Lung (tissue), 12 donors: ENCODE measurements around the gene LRIT3. TPM values are rescaled to one million over a fixed set of nuclear protein-coding genes. Genes with fewer than 3 reads are reported as not detected.

Experiments
- ATAC-seq: fragments of 200-7000 bp; cut with Tn5 transposase; one replicate; pipeline ENCODE4 v1.9.1; 2020; ENCODE audit warnings: moderate number of reproducible peaks; ENCODE audit not compliant: insufficient read depth, low FRiP score
- DNase-seq, 3 donors: peaks; one replicate each; pipeline ENCODE4 v3.0.0-alpha.2; 2013 to 2017
- H3K27ac ChIP-seq, 2 donors: one replicate each; pipeline ENCODE4 v1.5.1; 2013; ENCODE audit warnings: mild to moderate bottlenecking in 2 of 2, moderate library complexity in 2 of 2, control low read depth in 1 of 2, inconsistent platforms in 1 of 2, low read depth in 1 of 2, low read length in 1 of 2
- H3K27me3 ChIP-seq, 3 donors: one replicate each; pipeline ENCODE4 v1.5.1; 2013; ENCODE audit warnings: low read length in 2 of 3; ENCODE audit not compliant: control insufficient read depth in 3 of 3, insufficient read depth in 3 of 3
- H3K36me3 ChIP-seq, 4 donors: one replicate each; pipeline ENCODE4 v1.5.1; 2013; ENCODE audit warnings: low read length in 4 of 4, mild to moderate bottlenecking in 1 of 4, moderate library complexity in 1 of 4; ENCODE audit not compliant: control insufficient read depth in 4 of 4, insufficient read depth in 4 of 4
- H3K4me1 ChIP-seq, 5 donors: one replicate each; pipeline ENCODE4 v1.5.1; 2013; ENCODE audit warnings: low read length in 5 of 5, mild to moderate bottlenecking in 2 of 5, moderate library complexity in 1 of 5; ENCODE audit not compliant: control insufficient read depth in 5 of 5, insufficient read depth in 5 of 5
- H3K4me3 ChIP-seq: one replicate; pipeline ENCODE4 v1.5.1; 2013; ENCODE audit warnings: mild to moderate bottlenecking, control low read depth, moderate library complexity
- H3K9ac ChIP-seq, 2 donors: one replicate each; pipeline ENCODE4 v1.5.1; 2013; ENCODE audit warnings: low read length in 2 of 2, control low read depth in 1 of 2; ENCODE audit not compliant: insufficient read depth in 1 of 2
- H3K9me3 ChIP-seq, 4 donors: one replicate each; pipeline ENCODE4 v1.5.1; 2013; ENCODE audit warnings: low read length in 3 of 4, mild to moderate bottlenecking in 1 of 4, moderate library complexity in 1 of 4; ENCODE audit not compliant: control insufficient read depth in 4 of 4, insufficient read depth in 3 of 4
- WGBS, 2 donors: extraction: QIAGEN DNeasy Blood & Tissue Kit; methylation state at CpG; one replicate each; pipeline ENCODE4 v1.1.7; 2013; 5-methylcytosine and 5-hydroxymethylcytosine counted together
- polyA plus RNA-seq, 2 donors: library from polyadenylated mRNA; stranded (reverse); fragments of 200-250 nt; gene quantifications; one replicate each; pipeline ENCODE4 v1.2.1, GENCODE V29; 2013
- total RNA-seq, 2 donors: library from RNA; depleted of rRNA in 1 of 2; stranded (reverse); fragments of >200 nt in 1 of 2; gene quantifications; one replicate each; pipeline ENCODE4 v1.2.1, GENCODE V29; 2014 to 2021
- TF ChIP-seq, protein P1 (sequence below): IDR thresholded peaks from 2 replicates; pipeline ENCODE4 v1.5.1; 2012; ENCODE audit warnings: mild to moderate bottlenecking; ENCODE audit errors: control extremely low read depth, extremely low read depth
- donor health status: control.
- donor health status: control.
- donor health status: Bipolar disorder and iron deficiency.
- donor health status: healthy.
- donor health status: DM: yes; HTN: yes; CAD: no.

The LRIT3 gene
- total and polyA plus RNA-seq, 4 donors = 0.10 to 0.37 (median 0.27) TPM

GRCh38 chr4:109861271-109861670 is 13.4 kb downstream of the LRIT3 start:
- Histone ChIP-seq H3K9me3 (peaks cover 0 to 2% (median 0%) of the 10 kb centered on the region in 4 donors), H3K27ac (no peak overlapping the region), H3K36me3 (no peaks in the 10 kb centered on the region), H3K27me3 (no peaks in the 10 kb centered on the region), H3K9ac (no peak overlapping the region), H3K4me1 (no peaks in the 10 kb centered on the region), H3K4me3 (no peak overlapping the region)
- DNase-seq (no peak), ATAC-seq (no peak)
- TF ChIP-seq, protein P1, sequence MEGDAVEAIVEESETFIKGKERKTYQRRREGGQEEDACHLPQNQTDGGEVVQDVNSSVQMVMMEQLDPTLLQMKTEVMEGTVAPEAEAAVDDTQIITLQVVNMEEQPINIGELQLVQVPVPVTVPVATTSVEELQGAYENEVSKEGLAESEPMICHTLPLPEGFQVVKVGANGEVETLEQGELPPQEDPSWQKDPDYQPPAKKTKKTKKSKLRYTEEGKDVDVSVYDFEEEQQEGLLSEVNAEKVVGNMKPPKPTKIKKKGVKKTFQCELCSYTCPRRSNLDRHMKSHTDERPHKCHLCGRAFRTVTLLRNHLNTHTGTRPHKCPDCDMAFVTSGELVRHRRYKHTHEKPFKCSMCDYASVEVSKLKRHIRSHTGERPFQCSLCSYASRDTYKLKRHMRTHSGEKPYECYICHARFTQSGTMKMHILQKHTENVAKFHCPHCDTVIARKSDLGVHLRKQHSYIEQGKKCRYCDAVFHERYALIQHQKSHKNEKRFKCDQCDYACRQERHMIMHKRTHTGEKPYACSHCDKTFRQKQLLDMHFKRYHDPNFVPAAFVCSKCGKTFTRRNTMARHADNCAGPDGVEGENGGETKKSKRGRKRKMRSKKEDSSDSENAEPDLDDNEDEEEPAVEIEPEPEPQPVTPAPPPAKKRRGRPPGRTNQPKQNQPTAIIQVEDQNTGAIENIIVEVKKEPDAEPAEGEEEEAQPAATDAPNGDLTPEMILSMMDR = no peak
- 88 to 93% methylated on average over 2 of the region's 2 CpGs for WGBS, 2 donors

DNA sequence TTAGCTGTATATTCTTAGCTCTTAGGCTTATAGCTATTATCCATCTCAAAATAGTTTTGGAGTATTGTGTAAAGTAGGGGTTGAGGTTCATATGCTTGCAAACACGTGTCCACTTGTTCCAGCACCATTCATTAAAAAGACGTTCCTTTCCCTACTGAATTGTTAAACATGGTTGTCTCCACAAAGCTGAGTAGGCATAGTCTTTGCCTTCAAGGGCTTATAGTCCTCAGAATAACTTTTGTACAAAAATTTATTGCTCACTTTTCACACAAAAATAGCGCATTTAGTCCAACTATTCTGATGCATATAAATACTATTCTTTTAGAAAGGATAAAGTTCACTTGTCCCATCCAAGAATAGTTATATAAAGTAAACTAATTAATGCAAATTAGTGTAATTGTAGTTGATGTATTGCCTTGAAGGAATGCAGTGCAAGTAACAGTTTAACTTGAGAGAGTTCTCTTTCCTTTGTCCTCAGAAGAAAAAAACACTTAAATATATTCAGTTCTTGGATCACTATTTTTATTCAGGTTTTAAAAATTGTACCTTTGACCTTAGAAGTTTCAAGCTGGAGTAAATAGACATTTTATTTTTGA is 14.1 kb downstream of the LRIT3 start:
- no peak overlapping the region for H3K4me3 ChIP-seq
- H3K27me3 ChIP-seq = no peaks in the 10 kb centered on the region
- TF ChIP-seq, protein P1 = no peak
- H3K4me1 ChIP-seq = no peaks in the 10 kb centered on the region
- WGBS, 2 donors = 85 to 94% methylated on average over 3 of the region's 3 CpGs
- peaks cover 0 to 2% (median 0%) of the 10 kb centered on the region in 4 donors for H3K9me3 ChIP-seq
- peaks cover 0 to 2% (median 0%) of the 10 kb centered on the region in 4 donors for H3K36me3 ChIP-seq
- H3K9ac ChIP-seq = no peak overlapping the region
- DNase-seq (no peak), ATAC-seq (no peak)
- no peak overlapping the region for H3K27ac ChIP-seq

GRCh38 chr4:109864134-109864533 is 16.2 kb downstream of the LRIT3 start:
- DNase-seq (no peak), ATAC-seq (no peak)
- H3K36me3 ChIP-seq = peaks cover 0 to 2% (median 0%) of the 10 kb centered on the region in 4 donors
- H3K4me1 ChIP-seq = no peaks in the 10 kb centered on the region
- TF ChIP-seq, protein P1 = no peak
- H3K9me3 ChIP-seq = peaks cover 0 to 2% (median 0%) of the 10 kb centered on the region in 4 donors
- no peak overlapping the region for H3K4me3 ChIP-seq
- H3K27me3 ChIP-seq = no peaks in the 10 kb centered on the region
- no peak overlapping the region for H3K27ac ChIP-seq
- H3K9ac ChIP-seq = no peak overlapping the region

- TF ChIP-seq, protein P1 = no peak
- no peak for DNase-seq
- no peak overlapping the region for H3K27ac ChIP-seq
- H3K4me3 ChIP-seq = no peak overlapping the region
- ATAC-seq = no peak
- H3K9me3 ChIP-seq = peaks cover 0 to 4% (median 0%) of the 10 kb centered on the region in 4 donors
- peaks cover 0 to 7% (median 0%) of the 10 kb centered on the region in 4 donors for H3K36me3 ChIP-seq
- H3K4me1 ChIP-seq = no peaks in the 10 kb centered on the region
- H3K9ac ChIP-seq = no peak overlapping the region
- no peaks in the 10 kb centered on the region for H3K27me3 ChIP-seq
- 95 to 98% methylated on average over 5 of the region's 5 CpGs for WGBS, 2 donors
Measured at GRCh38 chr4:109870061-109870460, 22.2 kb downstream of the LRIT3 start.
